Cardiac fibroblast (primary cell): ENCODE measurements around the gene IL4I1.

Source experiments
- DNase-seq, 2 donors: peaks; one replicate each; pipeline versions ENCODE4 v3.0.0 to v3.0.0-alpha.2; 2010; ENCODE audit warnings: low read depth in 2 of 2
- H3K4me3 ChIP-seq, 2 donors: replicated peaks in 1 of 2; 1 replicate in 1 of 2; 2 replicates in 1 of 2; pipeline ENCODE4 v1.5.1; 2011; ENCODE audit warnings: low read depth in 2 of 2, low read length in 2 of 2, mild to moderate bottlenecking in 2 of 2, moderate library complexity in 1 of 2
- TF ChIP-seq, protein P1 (sequence below): IDR thresholded peaks from one replicate; pipeline ENCODE4 v1.5.1; 2011; ENCODE audit warnings: low read depth, mild to moderate bottlenecking, low read length, inconsistent platforms

Gene IL4I1

DNA sequence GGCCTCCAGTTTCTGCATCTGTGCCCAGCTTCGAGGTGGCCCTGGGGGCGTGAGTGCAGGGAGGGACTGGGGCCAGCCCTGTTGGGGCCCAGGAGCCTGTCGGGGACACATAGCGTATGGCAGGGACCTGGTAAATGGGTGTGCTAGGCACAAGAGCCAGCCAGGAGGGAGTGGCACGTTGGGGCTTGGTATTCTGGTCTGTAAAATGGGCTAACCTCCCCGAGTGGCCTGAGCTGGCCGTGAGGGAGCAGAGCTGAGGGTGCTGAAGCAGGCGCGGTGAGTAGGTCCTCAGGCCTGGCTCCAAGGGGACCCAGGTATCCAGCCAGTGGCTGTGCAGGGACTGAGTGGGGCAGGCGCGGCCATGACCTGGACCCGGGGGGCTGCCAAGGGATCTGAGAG is 41.4 kb downstream of the IL4I1 start:
- H3K4me3 ChIP-seq = no peak overlapping the region
- TF ChIP-seq, protein P1, sequence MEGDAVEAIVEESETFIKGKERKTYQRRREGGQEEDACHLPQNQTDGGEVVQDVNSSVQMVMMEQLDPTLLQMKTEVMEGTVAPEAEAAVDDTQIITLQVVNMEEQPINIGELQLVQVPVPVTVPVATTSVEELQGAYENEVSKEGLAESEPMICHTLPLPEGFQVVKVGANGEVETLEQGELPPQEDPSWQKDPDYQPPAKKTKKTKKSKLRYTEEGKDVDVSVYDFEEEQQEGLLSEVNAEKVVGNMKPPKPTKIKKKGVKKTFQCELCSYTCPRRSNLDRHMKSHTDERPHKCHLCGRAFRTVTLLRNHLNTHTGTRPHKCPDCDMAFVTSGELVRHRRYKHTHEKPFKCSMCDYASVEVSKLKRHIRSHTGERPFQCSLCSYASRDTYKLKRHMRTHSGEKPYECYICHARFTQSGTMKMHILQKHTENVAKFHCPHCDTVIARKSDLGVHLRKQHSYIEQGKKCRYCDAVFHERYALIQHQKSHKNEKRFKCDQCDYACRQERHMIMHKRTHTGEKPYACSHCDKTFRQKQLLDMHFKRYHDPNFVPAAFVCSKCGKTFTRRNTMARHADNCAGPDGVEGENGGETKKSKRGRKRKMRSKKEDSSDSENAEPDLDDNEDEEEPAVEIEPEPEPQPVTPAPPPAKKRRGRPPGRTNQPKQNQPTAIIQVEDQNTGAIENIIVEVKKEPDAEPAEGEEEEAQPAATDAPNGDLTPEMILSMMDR = no peak
- DNase-seq = no peak

GRCh38 chr19:49854378-49855263 is 42.1 kb downstream of the IL4I1 start:
- no peak for DNase-seq
- TF ChIP-seq, protein P1 = no peak
- no peak overlapping the region for H3K4me3 ChIP-seq

DNA sequence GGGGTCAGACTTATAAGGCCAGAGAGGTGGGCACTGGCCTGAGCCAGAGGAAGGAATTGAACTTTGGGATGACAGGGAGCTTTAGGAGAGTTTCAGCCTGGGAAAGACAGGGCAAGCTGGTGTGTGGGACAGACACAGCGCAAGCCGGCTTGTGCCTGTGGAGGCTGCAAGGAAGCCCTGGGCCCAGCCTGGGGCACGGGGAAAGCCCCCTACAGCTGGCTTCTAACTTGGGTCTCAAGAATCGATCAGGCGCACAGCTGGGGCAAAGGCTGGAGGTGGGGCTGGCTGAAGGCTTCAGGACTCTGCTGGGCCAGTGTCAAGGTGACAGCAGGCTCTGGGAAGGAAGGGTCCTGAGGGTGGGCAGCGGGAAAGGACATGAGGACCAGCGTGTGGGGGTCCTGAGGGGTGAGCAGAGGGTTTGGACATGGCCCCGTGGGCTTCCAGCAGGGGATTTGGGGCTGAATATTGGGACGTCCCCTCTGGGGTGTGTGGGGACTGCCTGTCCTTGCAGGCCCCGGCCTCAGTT is 42.8 kb downstream of the IL4I1 start:
- no peak overlapping the region for H3K4me3 ChIP-seq

DNA sequence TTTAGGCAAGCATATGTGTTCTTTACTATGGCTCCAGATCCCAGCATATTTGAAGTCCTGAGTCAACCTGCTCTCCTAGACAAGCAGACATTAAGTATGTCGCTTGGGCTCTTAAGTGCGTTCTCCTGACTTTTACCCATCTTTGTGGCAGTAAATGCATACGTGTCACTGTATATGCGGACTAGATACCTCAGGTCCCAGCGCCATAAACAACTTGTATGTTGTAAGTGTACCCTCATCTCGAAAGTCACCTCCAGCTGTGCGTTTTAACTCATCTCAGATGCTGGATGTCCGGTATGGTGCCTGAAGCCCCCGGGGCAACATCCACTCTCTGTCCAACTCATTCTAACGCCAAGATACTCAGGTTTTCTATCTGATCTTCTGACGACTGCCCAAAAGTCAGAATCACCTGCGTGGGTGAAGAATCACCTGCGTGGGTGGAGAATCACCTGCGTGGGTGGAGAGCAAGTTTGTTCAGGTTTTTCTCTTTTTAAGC is 44.0 kb downstream of the IL4I1 start:
- H3K4me3 ChIP-seq = peak overlapping the region; percentile 85 to 88
- TF ChIP-seq, protein P1 = no peak
- DNase-seq = no peak

More for the DNA sequence above, 42.8 kb downstream of the IL4I1 start:
- DNase-seq = no peak
- TF ChIP-seq, protein P1 = no peak

DNA sequence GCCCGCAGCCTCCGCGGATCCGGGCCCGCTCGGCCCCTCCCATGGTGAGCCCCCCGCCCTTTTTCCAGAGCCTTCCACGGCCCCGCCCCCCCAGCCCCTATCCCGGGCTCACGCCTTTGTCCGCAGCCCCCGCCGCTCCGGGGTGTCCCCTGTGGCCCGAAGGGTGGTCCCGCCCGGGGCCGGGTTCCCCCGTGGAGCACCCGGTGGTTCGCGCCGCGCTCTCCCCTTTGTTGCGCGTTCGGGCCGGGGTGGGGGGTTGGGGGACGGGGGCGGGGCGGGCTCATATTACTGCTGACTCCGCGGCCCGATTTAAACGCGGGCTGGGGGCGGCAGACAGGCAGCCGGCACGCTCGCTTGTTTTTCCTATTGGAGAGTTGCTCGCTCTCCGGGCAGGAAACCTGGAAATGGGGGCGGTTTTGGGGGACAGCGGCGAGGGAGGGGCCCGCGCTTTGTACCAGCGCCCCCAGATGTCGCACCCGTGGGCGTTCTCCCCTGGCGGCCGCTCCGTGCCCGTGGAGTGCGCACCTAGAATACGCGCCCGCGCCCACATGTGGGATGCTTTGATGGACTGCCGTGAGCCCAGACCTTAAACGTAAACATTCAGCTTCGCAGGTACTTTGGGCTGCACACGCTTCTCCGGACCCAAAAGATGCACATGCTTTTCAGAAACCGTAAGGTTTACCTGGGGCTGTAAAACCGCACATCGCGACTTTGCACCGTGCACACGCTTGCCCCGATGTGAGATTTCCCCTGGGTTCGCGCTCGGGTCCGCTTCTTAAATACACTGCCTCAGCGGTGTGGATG is 45.0 kb downstream of the IL4I1 start:
- peak overlapping the region; percentile 85 to 88 for H3K4me3 ChIP-seq
- no peak for DNase-seq
- TF ChIP-seq, protein P1 = no peak

- H3K4me3 ChIP-seq = peak within 1 kb of the TSS; percentile 85 to 88
- TF ChIP-seq, protein P1 = no peak
- peak; percentile 93 to 95 for DNase-seq
These were observed 46.0 kb downstream of the IL4I1 start, which contains the start of gene PTOV1 for GRCh38 chr19:49850487-49851342. PTOV1 (plus strand) TSS chr19:49851159.
